NCI-H1092 treated with DMSO at 0.1 percent for 48 hours (cell line): Measurements from ENCODE around the gene LRP6.

Experiments
- DNase-seq: peaks from one replicate; lab custom pipeline; 2025; lab: John Stamatoyannopoulos, UW

The LRP6 gene

GRCh38 chr12:12070674-12071656 is 195.9 kb downstream of the LRP6 start, which contains the start of gene BCL2L14:
Gene BCL2L14, plus strand, starts transcription at chr12:12070939. Its CDS starts 8,367 bp downstream, at chr12:12079306.
- no peak for DNase-seq

DNA sequence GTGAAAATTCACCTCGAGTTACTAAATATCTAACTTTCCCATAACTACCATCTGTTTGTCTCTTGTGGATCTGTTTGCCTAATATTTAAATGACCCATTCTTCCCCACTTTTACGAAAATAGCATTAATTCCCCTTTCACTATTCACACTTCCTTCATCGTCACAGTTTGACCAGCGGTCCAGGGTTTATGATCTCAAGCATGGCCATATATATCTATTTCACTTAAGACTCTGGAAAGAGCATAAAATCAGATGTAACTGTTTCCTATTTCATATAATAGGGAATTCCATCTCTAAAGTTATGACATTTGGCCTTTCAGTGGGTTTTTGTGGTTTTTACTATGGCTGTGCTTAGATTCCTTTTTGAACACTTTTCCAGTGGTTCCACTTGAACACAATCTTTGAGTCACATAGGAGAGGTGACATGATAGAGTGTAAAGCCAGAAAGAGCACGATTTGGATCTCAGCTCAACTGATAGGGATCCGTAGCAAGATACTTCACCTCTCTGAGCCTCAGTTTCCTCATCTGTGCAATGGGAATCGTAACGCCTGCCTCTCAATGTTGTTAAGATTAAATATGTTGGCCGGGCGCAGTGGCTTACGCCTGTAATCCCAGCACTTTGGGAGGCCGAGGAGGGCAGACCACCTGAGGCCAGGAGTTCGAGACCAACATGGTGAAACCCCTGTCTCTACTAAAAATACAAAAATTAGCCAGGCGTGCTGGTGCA is 196.9 kb downstream of the LRP6 start:
- DNase-seq = no peak

GRCh38 chr12:12068751-12069150 is 198.1 kb downstream of the LRP6 start:
- no peak for DNase-seq
